ENCODE measurements around the gene KIFC3.

Gene KIFC3

DNA sequence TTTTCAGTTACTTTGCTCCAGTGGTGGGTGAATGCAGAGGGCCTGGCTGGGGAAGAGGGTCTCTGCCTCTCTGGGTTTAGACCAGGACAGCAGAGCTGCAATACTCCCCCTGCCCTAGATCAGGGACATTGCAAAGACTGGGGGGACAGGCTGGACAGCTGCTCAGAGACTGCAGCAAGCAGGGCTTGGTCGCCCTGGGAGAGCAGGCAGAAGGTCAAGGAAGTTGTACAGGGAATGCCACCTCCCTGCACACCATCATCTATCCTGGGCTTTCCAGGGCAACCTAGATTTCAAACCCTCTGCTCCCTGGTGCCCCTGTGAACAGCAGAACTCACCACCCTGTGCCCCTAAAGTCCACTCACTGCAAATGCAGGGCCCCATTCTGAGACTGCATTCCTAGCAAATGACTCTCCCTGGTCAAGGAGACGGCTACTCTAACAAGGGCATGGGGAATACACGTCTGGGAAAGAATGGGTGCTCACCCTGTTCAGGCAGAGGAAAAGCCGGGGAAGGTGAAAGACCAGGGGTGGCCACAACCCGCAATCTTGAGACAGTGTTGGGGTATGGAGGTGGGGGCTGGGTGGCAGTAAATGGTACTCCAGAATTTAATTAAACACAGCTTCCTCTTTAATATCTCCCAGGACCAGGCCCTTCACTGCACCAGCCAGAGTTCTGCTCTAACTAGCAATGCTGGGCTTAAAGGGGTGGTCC lies 1.0 kb downstream of the KIFC3 start:
- TF ChIP-seq TAF1 (IDR thresholded peaks at IDR 0.05; ENCODE audit: borderline replicate concordance, insufficient read depth, low read length) (no peak), POLR2AphosphoS5 (IDR thresholded peaks at IDR 0.05; ENCODE audit: low read depth, low read length) (no peak), SIN3A (IDR thresholded peaks at IDR 0.05; ENCODE audit: borderline replicate concordance, insufficient read depth, low read length) (no peak), FOXP2 (optimal IDR thresholded peaks at IDR 0.05; ENCODE audit: borderline replicate concordance, extremely low read depth, extremely low read length, insufficient read depth) (no peak)
- TF ChIP-seq, protein P1, sequence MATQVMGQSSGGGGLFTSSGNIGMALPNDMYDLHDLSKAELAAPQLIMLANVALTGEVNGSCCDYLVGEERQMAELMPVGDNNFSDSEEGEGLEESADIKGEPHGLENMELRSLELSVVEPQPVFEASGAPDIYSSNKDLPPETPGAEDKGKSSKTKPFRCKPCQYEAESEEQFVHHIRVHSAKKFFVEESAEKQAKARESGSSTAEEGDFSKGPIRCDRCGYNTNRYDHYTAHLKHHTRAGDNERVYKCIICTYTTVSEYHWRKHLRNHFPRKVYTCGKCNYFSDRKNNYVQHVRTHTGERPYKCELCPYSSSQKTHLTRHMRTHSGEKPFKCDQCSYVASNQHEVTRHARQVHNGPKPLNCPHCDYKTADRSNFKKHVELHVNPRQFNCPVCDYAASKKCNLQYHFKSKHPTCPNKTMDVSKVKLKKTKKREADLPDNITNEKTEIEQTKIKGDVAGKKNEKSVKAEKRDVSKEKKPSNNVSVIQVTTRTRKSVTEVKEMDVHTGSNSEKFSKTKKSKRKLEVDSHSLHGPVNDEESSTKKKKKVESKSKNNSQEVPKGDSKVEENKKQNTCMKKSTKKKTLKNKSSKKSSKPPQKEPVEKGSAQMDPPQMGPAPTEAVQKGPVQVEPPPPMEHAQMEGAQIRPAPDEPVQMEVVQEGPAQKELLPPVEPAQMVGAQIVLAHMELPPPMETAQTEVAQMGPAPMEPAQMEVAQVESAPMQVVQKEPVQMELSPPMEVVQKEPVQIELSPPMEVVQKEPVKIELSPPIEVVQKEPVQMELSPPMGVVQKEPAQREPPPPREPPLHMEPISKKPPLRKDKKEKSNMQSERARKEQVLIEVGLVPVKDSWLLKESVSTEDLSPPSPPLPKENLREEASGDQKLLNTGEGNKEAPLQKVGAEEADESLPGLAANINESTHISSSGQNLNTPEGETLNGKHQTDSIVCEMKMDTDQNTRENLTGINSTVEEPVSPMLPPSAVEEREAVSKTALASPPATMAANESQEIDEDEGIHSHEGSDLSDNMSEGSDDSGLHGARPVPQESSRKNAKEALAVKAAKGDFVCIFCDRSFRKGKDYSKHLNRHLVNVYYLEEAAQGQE (IDR thresholded peaks at IDR 0.05; ENCODE audit: insufficient read depth in 1 of 2, low read depth in 2 of 2, low read length in 2 of 2): no peak

GRCh38 chr16:57800200-57801097 lies 1.8 kb downstream of the KIFC3 start:
- TF ChIP-seq TAF1 (IDR thresholded peaks at IDR 0.05; ENCODE audit: borderline replicate concordance, insufficient read depth, low read length) (no peak), SIN3A (IDR thresholded peaks at IDR 0.05; ENCODE audit: borderline replicate concordance, insufficient read depth, low read length) (no peak), FOXP2 (optimal IDR thresholded peaks at IDR 0.05; ENCODE audit: borderline replicate concordance, extremely low read depth, extremely low read length, insufficient read depth) (no peak), POLR2AphosphoS5 (IDR thresholded peaks at IDR 0.05; ENCODE audit: low read depth, low read length) (no peak)
- TF ChIP-seq, protein P1 (IDR thresholded peaks at IDR 0.05; ENCODE audit: insufficient read depth in 1 of 2, low read depth in 2 of 2, low read length in 2 of 2): no peak

- no peak for TF ChIP-seq TAF1 (IDR thresholded peaks at IDR 0.05; ENCODE audit: borderline replicate concordance, insufficient read depth, low read length)
- TF ChIP-seq, protein P1 (IDR thresholded peaks at IDR 0.05; ENCODE audit: insufficient read depth in 1 of 2, low read depth in 2 of 2, low read length in 2 of 2): no peak
- no peak for TF ChIP-seq SIN3A (IDR thresholded peaks at IDR 0.05; ENCODE audit: borderline replicate concordance, insufficient read depth, low read length)
- no peak for TF ChIP-seq FOXP2 (optimal IDR thresholded peaks at IDR 0.05; ENCODE audit: borderline replicate concordance, extremely low read depth, extremely low read length, insufficient read depth)
- no peak for TF ChIP-seq POLR2AphosphoS5 (IDR thresholded peaks at IDR 0.05; ENCODE audit: low read depth, low read length)
Observed at GRCh38 chr16:57799600-57800199, 2.6 kb downstream of the KIFC3 start.

DNA sequence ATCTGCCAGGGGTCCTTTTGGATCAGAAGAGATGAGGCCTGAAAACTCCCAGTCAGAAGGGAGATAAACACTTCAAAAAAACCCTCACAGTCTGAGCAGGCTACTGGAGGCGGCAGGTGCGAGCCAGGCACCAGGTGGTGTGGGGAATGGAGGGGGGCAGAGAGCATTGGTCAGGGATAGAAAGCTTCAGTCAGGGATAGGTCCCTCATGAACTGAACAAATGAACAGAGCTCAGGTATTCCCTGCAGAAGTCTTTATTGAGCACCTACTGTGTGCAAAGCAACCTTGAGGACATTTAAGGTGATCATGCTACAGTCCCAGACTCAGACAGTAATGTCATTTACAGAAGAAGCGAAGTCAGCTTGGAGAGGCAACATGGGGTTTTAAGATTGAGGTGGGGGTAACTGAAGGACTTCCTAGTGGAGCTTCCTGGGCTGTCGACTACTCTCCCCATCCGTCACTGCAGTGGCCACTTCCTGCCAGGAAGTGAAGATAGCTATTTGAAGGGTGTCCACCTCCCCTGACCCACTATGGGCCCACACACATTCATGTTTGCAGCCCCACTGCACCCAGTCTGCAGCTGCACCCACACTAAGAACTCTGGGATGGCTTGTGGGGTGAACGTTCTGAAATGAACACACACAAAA lies 3.2 kb downstream of the KIFC3 start:
- TF ChIP-seq SIN3A (IDR thresholded peaks at IDR 0.05; ENCODE audit: borderline replicate concordance, insufficient read depth, low read length): no peak
- no peak for TF ChIP-seq TAF1 (IDR thresholded peaks at IDR 0.05; ENCODE audit: borderline replicate concordance, insufficient read depth, low read length)
- no peak for TF ChIP-seq FOXP2 (optimal IDR thresholded peaks at IDR 0.05; ENCODE audit: borderline replicate concordance, extremely low read depth, extremely low read length, insufficient read depth)
- TF ChIP-seq, protein P1 (IDR thresholded peaks at IDR 0.05; ENCODE audit: insufficient read depth in 1 of 2, low read depth in 2 of 2, low read length in 2 of 2): no peak
- no peak for TF ChIP-seq POLR2AphosphoS5 (IDR thresholded peaks at IDR 0.05; ENCODE audit: low read depth, low read length)

All from PFSK-1 (cell line).